ENCODE measurements around the gene TSKU.

- TF ChIP-seq CTCF (IDR thresholded peaks at IDR 0.05 in 4 of 5, conservative IDR thresholded peaks at IDR 0.05 in 1 of 5), result no peak
- TF ChIP-seq POLR2A (IDR thresholded peaks at IDR 0.05), result no peak
These were observed 48.6 kb downstream of the TSKU start for GRCh38 chr11:76831686-76832310.
